Measurements from ENCODE around the gene R3HDML.

R3HDML gene

GRCh38 chr20:44355498-44356352, 18.9 kb downstream of the R3HDML start, which contains the start of gene HNF4A:
Gene HNF4A (plus strand): TSS chr20:44355699. CDS start chr20:44355805, 106 bp downstream.
- DNase-seq (ENCODE audit: low read depth): no peak
- no peak within 1 kb of the TSS for H3K4me3 ChIP-seq (ENCODE audit: low read depth, low read length)

DNA sequence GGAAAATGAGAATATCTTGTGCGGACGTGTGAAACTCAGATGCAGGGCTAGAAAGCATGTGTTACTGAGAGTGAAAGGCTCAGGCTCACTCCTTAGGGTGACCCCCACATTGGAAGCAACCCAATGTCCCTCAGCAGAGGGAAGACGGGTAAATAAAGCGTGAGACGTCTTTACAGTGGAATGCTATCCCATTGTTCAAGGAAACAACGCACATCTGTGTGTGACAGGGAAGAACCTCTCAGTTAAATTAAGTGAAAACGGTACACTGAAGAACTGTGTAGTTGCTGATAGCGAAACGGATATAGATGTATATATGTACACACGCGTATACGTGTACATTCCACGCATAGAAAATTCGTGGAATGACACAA, 19.5 kb downstream of the R3HDML start:
- no peak for TF ChIP-seq CTCF (IDR thresholded peaks at IDR 0.05; ENCODE audit: control insufficient read depth, extremely low read depth, insufficient read depth)
- no peak overlapping the region for H3K4me3 ChIP-seq (ENCODE audit: low read depth, low read length)
- DNase-seq (ENCODE audit: low read depth): no peak

More at GRCh38 chr20:44355498-44356352, 18.9 kb downstream of the R3HDML start, which contains the start of gene HNF4A:
- no peak for TF ChIP-seq CTCF (IDR thresholded peaks at IDR 0.05; ENCODE audit: control insufficient read depth, extremely low read depth, insufficient read depth)

DNA sequence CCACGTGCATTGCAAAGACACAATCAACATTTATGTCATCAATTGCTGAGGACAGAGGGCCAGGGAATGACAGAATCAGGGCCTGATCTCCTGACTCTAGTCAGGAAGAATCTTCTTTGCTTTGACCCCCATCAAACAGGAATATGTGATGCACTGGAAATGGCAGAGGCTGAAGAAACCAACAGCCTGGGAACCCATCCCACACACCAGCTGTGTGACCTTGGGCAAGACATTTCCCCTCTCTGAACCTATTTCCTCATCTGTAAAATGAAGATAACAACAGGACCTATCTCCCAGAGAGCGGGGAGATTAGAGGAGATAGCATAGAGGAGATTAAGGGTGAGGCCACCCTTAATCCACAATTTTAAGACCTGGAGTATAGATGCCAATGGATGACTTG, 20.2 kb downstream of the R3HDML start:
- no peak for TF ChIP-seq CTCF (IDR thresholded peaks at IDR 0.05; ENCODE audit: control insufficient read depth, extremely low read depth, insufficient read depth)
- no peak overlapping the region for H3K4me3 ChIP-seq (ENCODE audit: low read depth, low read length)
- no peak for DNase-seq (ENCODE audit: low read depth)

GRCh38 chr20:44357555-44358125, 20.8 kb downstream of the R3HDML start:
- H3K4me3 ChIP-seq (ENCODE audit: low read depth, low read length): no peak overlapping the region

DNA sequence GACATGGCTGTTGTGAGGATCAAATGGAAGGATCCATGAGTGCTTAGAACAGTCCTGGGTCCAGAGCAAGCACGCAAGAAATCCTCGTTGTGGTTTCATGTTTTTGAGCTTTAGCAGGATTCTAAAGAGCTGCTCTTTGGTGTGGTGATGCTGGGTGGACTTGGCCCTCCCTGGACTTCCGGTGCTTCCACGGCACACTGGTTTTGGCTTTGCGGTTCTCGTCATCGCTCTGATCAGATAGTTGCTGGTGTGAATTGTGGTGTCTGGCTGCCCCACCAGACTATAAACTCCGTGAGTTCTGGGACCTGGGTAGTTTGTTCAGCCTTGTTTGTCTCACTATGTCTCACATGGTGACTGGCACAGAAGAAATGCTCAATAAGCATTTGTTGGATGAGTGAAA, 21.9 kb downstream of the R3HDML start:
- no peak for TF ChIP-seq CTCF (IDR thresholded peaks at IDR 0.05; ENCODE audit: control insufficient read depth, extremely low read depth, insufficient read depth)
- H3K4me3 ChIP-seq (ENCODE audit: low read depth, low read length): no peak overlapping the region
- no peak for DNase-seq (ENCODE audit: low read depth)

More at GRCh38 chr20:44357555-44358125, 20.8 kb downstream of the R3HDML start:
- DNase-seq (ENCODE audit: low read depth): no peak
- TF ChIP-seq CTCF (IDR thresholded peaks at IDR 0.05; ENCODE audit: control insufficient read depth, extremely low read depth, insufficient read depth): no peak

DNA sequence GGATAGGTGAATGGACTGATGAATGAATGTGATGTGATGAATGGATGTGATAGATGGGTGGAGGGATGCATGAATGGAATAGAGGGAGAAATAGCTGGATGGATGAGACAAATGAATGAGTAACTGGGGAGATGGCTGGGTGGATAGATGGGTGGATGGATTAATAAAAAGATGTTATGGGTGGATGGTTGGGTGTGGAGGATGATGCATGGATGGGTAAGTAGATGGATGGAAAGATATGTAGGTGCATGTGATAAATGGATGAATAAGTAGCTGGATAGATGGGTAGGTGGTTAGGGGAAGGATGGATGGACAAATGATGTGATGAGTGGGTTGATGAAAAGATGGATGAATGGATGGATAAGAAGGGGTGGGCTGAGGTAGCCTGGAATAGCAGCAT, 23.4 kb downstream of the R3HDML start:
- H3K4me3 ChIP-seq (ENCODE audit: low read depth, low read length): no peak overlapping the region
- no peak for TF ChIP-seq CTCF (IDR thresholded peaks at IDR 0.05; ENCODE audit: control insufficient read depth, extremely low read depth, insufficient read depth)
- no peak for DNase-seq (ENCODE audit: low read depth)
